CD4-positive, alpha-beta T cell treated with Interleukin-6 at 100 ng/mL for 8 hours (primary cell): ENCODE measurements around the gene NAA50.

Source experiments
- DNase-seq: peaks from one replicate; pipeline ENCODE4 v3.0.0-alpha.2; 2020; ENCODE audit warnings: mixed read lengths, low spot score

NAA50 gene

GRCh38 chr3:113685956-113686721 is 59.9 kb downstream of the NAA50 start:
- DNase-seq: no peak

GRCh38 chr3:113685124-113685523 is 60.9 kb downstream of the NAA50 start:
- DNase-seq: no peak

- no peak for DNase-seq
These were observed 61.7 kb downstream of the NAA50 start for GRCh38 chr3:113684271-113684819.

GRCh38 chr3:113678773-113679172 is 67.3 kb downstream of the NAA50 start:
- no peak for DNase-seq

- no peak for DNase-seq
These were observed 68.3 kb downstream of the NAA50 start for GRCh38 chr3:113677737-113678136.

- no peak for DNase-seq
These were observed 69.8 kb downstream of the NAA50 start for GRCh38 chr3:113676261-113676660.

- DNase-seq: no peak
These were observed 72.5 kb downstream of the NAA50 start for GRCh38 chr3:113673593-113673992.

- no peak for DNase-seq
These were observed 78.0 kb downstream of the NAA50 start for GRCh38 chr3:113668015-113668414.
